ENCODE measurements around the gene HMGN3. TPM values are rescaled to one million over a fixed set of nuclear protein-coding genes. Genes with fewer than 3 reads are reported as not detected.
A peak's percentile ranks its signal among the peaks of the same experiment; 100 is the strongest.

HMGN3 gene
- total and polyA plus RNA-seq, 11 donors: 69.4 to 219 (median 127) TPM

GRCh38 chr6:79241228-79241627, 6.7 kb upstream of the HMGN3 start:
- Histone ChIP-seq H3K4me3 (no peak overlapping the region), H3K36me3 (no peaks in the 10 kb centered on the region), H3K9me3 (no peaks in the 10 kb centered on the region), H3K27me3 (no peaks in the 10 kb centered on the region), H3K4me1 (peaks cover 0 to 16% (median 2%) of the 10 kb centered on the region in 12 donors), H3K27ac (no peak overlapping the region)
- ATAC-seq: no peak
- intact Hi-C loops (cut with DNase I): no loop called here
- WGBS, 4 donors: 82 to 99% (median 92%) methylated on average over 2 of the region's 2 CpGs
- no peak for DNase-seq
- no peak for TF ChIP-seq POLR2A (IDR thresholded peaks at IDR 0.05)
- TF ChIP-seq CTCF (IDR thresholded peaks at IDR 0.05): no peak

GRCh38 chr6:79240509-79240908, 6.0 kb upstream of the HMGN3 start:
- Histone ChIP-seq H3K9me3 (no peaks in the 10 kb centered on the region), H3K36me3 (no peaks in the 10 kb centered on the region), H3K27me3 (no peaks in the 10 kb centered on the region), H3K27ac (peak overlapping the region in 2 of 12 donors; percentile 1 to 47), H3K4me1 (peaks cover 0 to 16% (median 2%) of the 10 kb centered on the region in 12 donors), H3K4me3 (no peak overlapping the region)
- ATAC-seq (peak; percentile 24 to 82 (median 81)), DNase-seq (no peak)
- WGBS, 4 donors: 4 to 36% (median 20%) methylated on average over 1 of the region's 1 CpG
- intact Hi-C loops (cut with DNase I): no loop called here
- TF ChIP-seq POLR2A (IDR thresholded peaks at IDR 0.05): no peak
- no peak for TF ChIP-seq CTCF (IDR thresholded peaks at IDR 0.05)

GRCh38 chr6:79239536-79240168, 5.2 kb upstream of the HMGN3 start:
- ATAC-seq (no peak), DNase-seq (no peak)
- H3K36me3 ChIP-seq: no peaks in the 10 kb centered on the region
- H3K9me3 ChIP-seq: no peaks in the 10 kb centered on the region
- H3K27ac ChIP-seq: no peak overlapping the region
- TF ChIP-seq CTCF (IDR thresholded peaks at IDR 0.05) (no peak), POLR2A (IDR thresholded peaks at IDR 0.05) (no peak)
- 85 to 92% (median 90%) methylated on average over 6 of the region's 6 CpGs for WGBS, 4 donors
- H3K4me3 ChIP-seq: no peak overlapping the region
- intact Hi-C loops (cut with DNase I): loop anchor here in 5 of 10 donors (10.0 kb wide), 4 partner anchors 165 to 865 kb away; partner anchors contain the start of genes LCA5 (in 3 of the 5), BCKDHB (in 1 of the 5) and PHIP (in 1 of the 5)
- peaks cover 0 to 16% (median 3%) of the 10 kb centered on the region in 12 donors for H3K4me1 ChIP-seq
- H3K27me3 ChIP-seq: no peaks in the 10 kb centered on the region

- Histone ChIP-seq H3K27ac (no peak overlapping the region), H3K27me3 (no peaks in the 10 kb centered on the region), H3K36me3 (no peaks in the 10 kb centered on the region), H3K4me1 (peaks cover 0 to 16% (median 3%) of the 10 kb centered on the region in 12 donors), H3K9me3 (no peaks in the 10 kb centered on the region), H3K4me3 (no peak overlapping the region)
- no peak for ATAC-seq
- TF ChIP-seq CTCF (IDR thresholded peaks at IDR 0.05) (no peak), POLR2A (IDR thresholded peaks at IDR 0.05) (no peak)
- intact Hi-C loops (cut with DNase I): loop anchor here in 5 of 10 donors (10.0 kb wide), 4 partner anchors 164 to 866 kb away; partner anchors contain the start of genes LCA5 (in 3 of the 5), BCKDHB (in 1 of the 5) and PHIP (in 1 of the 5)
- no peak for DNase-seq
These were observed 4.4 kb upstream of the HMGN3 start for GRCh38 chr6:79238919-79239318.

Measured in heart left ventricle (tissue), 16 donors.